ENCODE results near the gene TRABD2A. TPM values are rescaled to one million over a fixed set of nuclear protein-coding genes. Genes with fewer than 3 reads are reported as not detected.
A peak's percentile ranks its signal among the peaks of the same experiment; 100 is the strongest.

The TRABD2A gene
- total RNA-seq, 1 experiment from 2014 or later: 0.68 TPM

- TF ChIP-seq, protein P1, sequence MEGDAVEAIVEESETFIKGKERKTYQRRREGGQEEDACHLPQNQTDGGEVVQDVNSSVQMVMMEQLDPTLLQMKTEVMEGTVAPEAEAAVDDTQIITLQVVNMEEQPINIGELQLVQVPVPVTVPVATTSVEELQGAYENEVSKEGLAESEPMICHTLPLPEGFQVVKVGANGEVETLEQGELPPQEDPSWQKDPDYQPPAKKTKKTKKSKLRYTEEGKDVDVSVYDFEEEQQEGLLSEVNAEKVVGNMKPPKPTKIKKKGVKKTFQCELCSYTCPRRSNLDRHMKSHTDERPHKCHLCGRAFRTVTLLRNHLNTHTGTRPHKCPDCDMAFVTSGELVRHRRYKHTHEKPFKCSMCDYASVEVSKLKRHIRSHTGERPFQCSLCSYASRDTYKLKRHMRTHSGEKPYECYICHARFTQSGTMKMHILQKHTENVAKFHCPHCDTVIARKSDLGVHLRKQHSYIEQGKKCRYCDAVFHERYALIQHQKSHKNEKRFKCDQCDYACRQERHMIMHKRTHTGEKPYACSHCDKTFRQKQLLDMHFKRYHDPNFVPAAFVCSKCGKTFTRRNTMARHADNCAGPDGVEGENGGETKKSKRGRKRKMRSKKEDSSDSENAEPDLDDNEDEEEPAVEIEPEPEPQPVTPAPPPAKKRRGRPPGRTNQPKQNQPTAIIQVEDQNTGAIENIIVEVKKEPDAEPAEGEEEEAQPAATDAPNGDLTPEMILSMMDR (IDR thresholded peaks at IDR 0.05; ENCODE audit: unreplicated experiment): no peak
- no TSS peak for BruUV-seq (replicated peaks)
- Mint-ChIP-seq H3K4me1 (ENCODE audit: low read depth, unreplicated experiment) (peaks cover 23% of the 10 kb centered on the region), H3K4me3 (ENCODE audit: low read depth, unreplicated experiment) (peak overlapping the region; percentile 81), H3K9me3 (ENCODE audit: low read depth, unreplicated experiment) (no peaks in the 10 kb centered on the region), H3K27me3 (ENCODE audit: unreplicated experiment) (peaks cover 30% of the 10 kb centered on the region), H3K36me3 (ENCODE audit: insufficient read depth, unreplicated experiment) (peaks cover 20% of the 10 kb centered on the region), H3K27ac (ENCODE audit: unreplicated experiment) (no peak overlapping the region)
- intact Hi-C loops (cut with micrococcal nuclease; ENCODE audit: unreplicated experiment): loop anchor here (5.0 kb wide), 2 partner anchors 76 to 386 kb away; no protein-coding TSS in a partner anchor
- CTCF ChIA-PET: interaction anchor here (1.1 to 2.0 kb wide), 2 partner anchors 43 to 132 kb away, joined by 4 to 15 read pairs; no protein-coding TSS in a partner anchor
- DNase-seq: no peak
Measured at GRCh38 chr2:84882775-84883550, 2.1 kb upstream of the TRABD2A start.

DNA sequence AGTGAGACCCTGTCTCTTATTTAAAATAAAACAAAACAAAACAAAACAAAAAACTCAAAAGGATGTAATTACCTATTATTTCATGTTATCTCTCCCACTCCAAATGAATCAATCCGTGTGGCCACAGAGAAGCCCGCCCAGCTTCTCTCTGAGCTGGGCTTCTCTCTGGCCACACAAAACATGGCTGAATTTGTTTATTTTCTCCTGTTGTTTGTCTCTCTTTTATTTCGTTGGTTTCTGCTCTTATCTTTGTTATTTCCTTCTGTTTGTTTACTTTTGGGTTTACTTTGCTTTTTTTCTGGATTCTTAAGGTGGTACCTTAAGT is 1.5 kb upstream of the TRABD2A start:
- CTCF ChIA-PET: interaction anchor here (1.1 to 2.0 kb wide), 2 partner anchors 44 to 133 kb away, joined by 4 to 15 read pairs; no protein-coding TSS in a partner anchor
- H3K27ac Mint-ChIP-seq (ENCODE audit: unreplicated experiment): no peak overlapping the region
- H3K4me3 Mint-ChIP-seq (ENCODE audit: low read depth, unreplicated experiment): peak overlapping the region; percentile 81
- H3K27me3 Mint-ChIP-seq (ENCODE audit: unreplicated experiment): peaks cover 35% of the 10 kb centered on the region
- intact Hi-C loops (cut with micrococcal nuclease; ENCODE audit: unreplicated experiment): loop anchor here (5.0 kb wide), 2 partner anchors 75 to 385 kb away; no protein-coding TSS in a partner anchor
- H3K9me3 Mint-ChIP-seq (ENCODE audit: low read depth, unreplicated experiment): no peaks in the 10 kb centered on the region
- BruUV-seq (replicated peaks): no TSS peak
- peaks cover 23% of the 10 kb centered on the region for H3K4me1 Mint-ChIP-seq (ENCODE audit: low read depth, unreplicated experiment)
- no peak for DNase-seq
- peaks cover 20% of the 10 kb centered on the region for H3K36me3 Mint-ChIP-seq (ENCODE audit: insufficient read depth, unreplicated experiment)
- TF ChIP-seq, protein P1 (IDR thresholded peaks at IDR 0.05; ENCODE audit: unreplicated experiment): no peak

- no peak overlapping the region for H3K27ac Mint-ChIP-seq (ENCODE audit: unreplicated experiment)
- no TSS peak for BruUV-seq (replicated peaks)
- CTCF ChIA-PET: interaction anchor here (0.6 to 2.0 kb wide), 3 partner anchors 44 to 416 kb away, joined by 3 to 15 read pairs (median 4); no protein-coding TSS in a partner anchor
- DNase-seq: peak; percentile 82
- H3K4me1 Mint-ChIP-seq (ENCODE audit: low read depth, unreplicated experiment): peaks cover 23% of the 10 kb centered on the region
- H3K27me3 Mint-ChIP-seq (ENCODE audit: unreplicated experiment): peaks cover 41% of the 10 kb centered on the region
- intact Hi-C loops (cut with micrococcal nuclease; ENCODE audit: unreplicated experiment): loop anchor here (5.0 kb wide), 2 partner anchors 74 to 384 kb away; no protein-coding TSS in a partner anchor
- peaks cover 20% of the 10 kb centered on the region for H3K36me3 Mint-ChIP-seq (ENCODE audit: insufficient read depth, unreplicated experiment)
- no peaks in the 10 kb centered on the region for H3K9me3 Mint-ChIP-seq (ENCODE audit: low read depth, unreplicated experiment)
- H3K4me3 Mint-ChIP-seq (ENCODE audit: low read depth, unreplicated experiment): peak overlapping the region; percentile 81
- TF ChIP-seq, protein P1 (IDR thresholded peaks at IDR 0.05; ENCODE audit: unreplicated experiment): peak; percentile 83
Measured at GRCh38 chr2:84881581-84882413, 913 bp upstream of the TRABD2A start.

- Mint-ChIP-seq H3K27ac (ENCODE audit: unreplicated experiment) (no peak overlapping the region), H3K27me3 (ENCODE audit: unreplicated experiment) (peaks cover 55% of the 10 kb centered on the region), H3K4me1 (ENCODE audit: low read depth, unreplicated experiment) (peaks cover 23% of the 10 kb centered on the region), H3K9me3 (ENCODE audit: low read depth, unreplicated experiment) (no peaks in the 10 kb centered on the region), H3K4me3 (ENCODE audit: low read depth, unreplicated experiment) (peak overlapping the region; percentile 81), H3K36me3 (ENCODE audit: insufficient read depth, unreplicated experiment) (peaks cover 20% of the 10 kb centered on the region)
- CTCF ChIA-PET: no interaction called here
- intact Hi-C loops (cut with micrococcal nuclease; ENCODE audit: unreplicated experiment): loop anchor here (5.0 kb wide), 2 partner anchors 73 to 383 kb away; no protein-coding TSS in a partner anchor
- DNase-seq: no peak
- TF ChIP-seq, protein P1 (IDR thresholded peaks at IDR 0.05; ENCODE audit: unreplicated experiment): no peak
- BruUV-seq (replicated peaks): no TSS peak
Measured at GRCh38 chr2:84880395-84880644, 564 bp downstream of the TRABD2A start.
